ENCODE results near the gene EPN1. TPM values are rescaled to one million over a fixed set of nuclear protein-coding genes. Genes with fewer than 3 reads are reported as not detected.

Gene EPN1
- total and polyA plus RNA-seq, 2 donors (not counting 1 experiment from before 2014, with no cell fraction given) = 47.1 to 48.6 TPM

- Histone ChIP-seq H3K27me3 (ENCODE audit: control insufficient read depth, insufficient read depth, low read length) (no peaks in the 10 kb centered on the region), H3K4me2 (ENCODE audit: extremely low read depth, insufficient read depth, low read length) (no peak overlapping the region), H2AFZ (ENCODE audit: low read length) (no peak overlapping the region), H3K4me1 (ENCODE audit: control insufficient read depth, extremely low read depth, insufficient read depth, low read length) (no peaks in the 10 kb centered on the region), H3K36me3 (ENCODE audit: control insufficient read depth, insufficient read depth, low read length) (peaks cover 14% of the 10 kb centered on the region), H3K9ac (ENCODE audit: insufficient read depth, low read length) (no peak overlapping the region), H3K9me3 (ENCODE audit: control insufficient read depth, insufficient read depth, low read depth, low read length) (no peaks in the 10 kb centered on the region), H3K79me2 (ENCODE audit: control insufficient read depth, insufficient read depth, low read length) (no peaks in the 10 kb centered on the region), H3K27ac (ENCODE audit: insufficient read depth, low read length) (no peak overlapping the region), H4K20me1 (ENCODE audit: control insufficient read depth, extremely low read depth, insufficient read depth, low read length) (no peaks in the 10 kb centered on the region), H3K4me3 (replicated peaks in 1 of 4; ENCODE audit: control extremely low read depth in 1 of 4, insufficient read depth in 1 of 4, low read depth in 3 of 4, low read length in 4 of 4) (no peak overlapping the region)
- TF ChIP-seq, protein P1, sequence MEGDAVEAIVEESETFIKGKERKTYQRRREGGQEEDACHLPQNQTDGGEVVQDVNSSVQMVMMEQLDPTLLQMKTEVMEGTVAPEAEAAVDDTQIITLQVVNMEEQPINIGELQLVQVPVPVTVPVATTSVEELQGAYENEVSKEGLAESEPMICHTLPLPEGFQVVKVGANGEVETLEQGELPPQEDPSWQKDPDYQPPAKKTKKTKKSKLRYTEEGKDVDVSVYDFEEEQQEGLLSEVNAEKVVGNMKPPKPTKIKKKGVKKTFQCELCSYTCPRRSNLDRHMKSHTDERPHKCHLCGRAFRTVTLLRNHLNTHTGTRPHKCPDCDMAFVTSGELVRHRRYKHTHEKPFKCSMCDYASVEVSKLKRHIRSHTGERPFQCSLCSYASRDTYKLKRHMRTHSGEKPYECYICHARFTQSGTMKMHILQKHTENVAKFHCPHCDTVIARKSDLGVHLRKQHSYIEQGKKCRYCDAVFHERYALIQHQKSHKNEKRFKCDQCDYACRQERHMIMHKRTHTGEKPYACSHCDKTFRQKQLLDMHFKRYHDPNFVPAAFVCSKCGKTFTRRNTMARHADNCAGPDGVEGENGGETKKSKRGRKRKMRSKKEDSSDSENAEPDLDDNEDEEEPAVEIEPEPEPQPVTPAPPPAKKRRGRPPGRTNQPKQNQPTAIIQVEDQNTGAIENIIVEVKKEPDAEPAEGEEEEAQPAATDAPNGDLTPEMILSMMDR (conservative IDR thresholded peaks at IDR 0.05 in 1 of 2, IDR thresholded peaks at IDR 0.05 in 1 of 2; ENCODE audit: low read depth in 1 of 2, low read length in 2 of 2) = no peak
- no peak for TF ChIP-seq EZH2 (IDR thresholded peaks at IDR 0.05; ENCODE audit: low read length, missing control alignments)
- DNase-seq (ENCODE audit: low read depth in 2 of 2) = no peak
Measured at GRCh38 chr19:55696301-55697068, 21.5 kb downstream of the EPN1 start.

DNA sequence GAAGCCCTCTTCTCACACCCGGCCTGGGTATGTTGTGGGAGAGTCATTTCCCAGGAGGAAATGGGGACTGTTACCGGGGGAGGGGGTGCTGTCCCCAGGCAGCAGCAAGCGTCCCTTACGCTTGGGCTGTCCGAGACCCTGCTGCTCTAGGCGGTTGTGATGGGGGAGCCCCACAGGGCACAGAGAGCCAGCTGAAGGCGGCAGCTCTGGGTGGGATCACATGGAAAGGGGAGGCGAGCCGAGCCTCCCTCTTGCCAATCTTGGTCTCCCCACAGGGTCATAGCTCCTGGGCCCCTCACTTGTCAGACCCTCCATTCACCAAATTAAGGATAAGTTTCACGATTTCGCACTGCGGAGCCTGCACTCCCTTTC lies 22.0 kb downstream of the EPN1 start:
- no peak overlapping the region for H3K27ac ChIP-seq (ENCODE audit: insufficient read depth, low read length)
- TF ChIP-seq EZH2 (IDR thresholded peaks at IDR 0.05; ENCODE audit: low read length, missing control alignments) = no peak
- TF ChIP-seq, protein P1 (conservative IDR thresholded peaks at IDR 0.05 in 1 of 2, IDR thresholded peaks at IDR 0.05 in 1 of 2; ENCODE audit: low read depth in 1 of 2, low read length in 2 of 2) = no peak
- no peak for DNase-seq (ENCODE audit: low read depth in 2 of 2)
- no peaks in the 10 kb centered on the region for H4K20me1 ChIP-seq (ENCODE audit: control insufficient read depth, extremely low read depth, insufficient read depth, low read length)
- H3K4me2 ChIP-seq (ENCODE audit: extremely low read depth, insufficient read depth, low read length) = no peak overlapping the region
- no peaks in the 10 kb centered on the region for H3K79me2 ChIP-seq (ENCODE audit: control insufficient read depth, insufficient read depth, low read length)
- no peaks in the 10 kb centered on the region for H3K27me3 ChIP-seq (ENCODE audit: control insufficient read depth, insufficient read depth, low read length)
- H2AFZ ChIP-seq (ENCODE audit: low read length) = no peak overlapping the region
- no peak overlapping the region for H3K9ac ChIP-seq (ENCODE audit: insufficient read depth, low read length)
- no peaks in the 10 kb centered on the region for H3K9me3 ChIP-seq (ENCODE audit: control insufficient read depth, insufficient read depth, low read depth, low read length)
- H3K4me3 ChIP-seq (replicated peaks in 1 of 4; ENCODE audit: control extremely low read depth in 1 of 4, insufficient read depth in 1 of 4, low read depth in 3 of 4, low read length in 4 of 4) = no peak overlapping the region
- peaks cover 14% of the 10 kb centered on the region for H3K36me3 ChIP-seq (ENCODE audit: control insufficient read depth, insufficient read depth, low read length)
- no peaks in the 10 kb centered on the region for H3K4me1 ChIP-seq (ENCODE audit: control insufficient read depth, extremely low read depth, insufficient read depth, low read length)

DNA sequence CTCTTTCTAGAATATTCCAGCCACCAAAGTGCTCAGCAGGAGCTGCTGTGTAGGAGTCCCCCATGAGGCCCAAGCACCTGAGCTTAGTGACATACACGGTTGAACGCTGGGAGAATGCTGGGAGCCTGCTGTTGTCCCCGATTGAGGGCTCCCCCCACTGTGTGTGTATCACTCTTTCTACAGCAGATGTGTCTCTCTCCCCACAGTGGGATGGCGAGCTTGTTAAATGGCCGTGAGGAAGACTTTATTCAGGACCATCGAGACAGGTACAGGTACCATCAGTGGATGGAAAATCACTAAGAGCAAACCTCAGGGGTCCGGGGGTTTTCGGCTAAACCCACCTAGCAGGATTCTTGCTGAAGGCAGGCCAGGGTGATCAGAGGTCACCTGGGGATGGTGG lies 22.7 kb downstream of the EPN1 start:
- H4K20me1 ChIP-seq (ENCODE audit: control insufficient read depth, extremely low read depth, insufficient read depth, low read length) = no peaks in the 10 kb centered on the region
- H3K9ac ChIP-seq (ENCODE audit: insufficient read depth, low read length) = no peak overlapping the region
- H3K27ac ChIP-seq (ENCODE audit: insufficient read depth, low read length) = no peak overlapping the region
- DNase-seq (ENCODE audit: low read depth in 2 of 2) = no peak
- H2AFZ ChIP-seq (ENCODE audit: low read length) = no peak overlapping the region
- no peaks in the 10 kb centered on the region for H3K9me3 ChIP-seq (ENCODE audit: control insufficient read depth, insufficient read depth, low read depth, low read length)
- H3K4me3 ChIP-seq (replicated peaks in 1 of 4; ENCODE audit: control extremely low read depth in 1 of 4, insufficient read depth in 1 of 4, low read depth in 3 of 4, low read length in 4 of 4) = no peak overlapping the region
- H3K79me2 ChIP-seq (ENCODE audit: control insufficient read depth, insufficient read depth, low read length) = no peaks in the 10 kb centered on the region
- no peaks in the 10 kb centered on the region for H3K27me3 ChIP-seq (ENCODE audit: control insufficient read depth, insufficient read depth, low read length)
- TF ChIP-seq EZH2 (IDR thresholded peaks at IDR 0.05; ENCODE audit: low read length, missing control alignments) = no peak
- TF ChIP-seq, protein P1 (conservative IDR thresholded peaks at IDR 0.05 in 1 of 2, IDR thresholded peaks at IDR 0.05 in 1 of 2; ENCODE audit: low read depth in 1 of 2, low read length in 2 of 2) = no peak
- peaks cover 12% of the 10 kb centered on the region for H3K36me3 ChIP-seq (ENCODE audit: control insufficient read depth, insufficient read depth, low read length)
- no peaks in the 10 kb centered on the region for H3K4me1 ChIP-seq (ENCODE audit: control insufficient read depth, extremely low read depth, insufficient read depth, low read length)
- H3K4me2 ChIP-seq (ENCODE audit: extremely low read depth, insufficient read depth, low read length) = no peak overlapping the region

Measured in fibroblast of lung (primary cell).